K562 (cell line): ENCODE results near the gene EIF2S3. TPM values are rescaled to one million over a fixed set of nuclear protein-coding genes. Genes with fewer than 3 reads are reported as not detected.

Experiments
- ARHGAP35 ChIP-seq: fragments of 450-650 bp; IDR thresholded peaks from 2 replicates; pipeline ENCODE4 v1.6.1; 2018; ENCODE audit not compliant: partially characterized antibody
- CGGBP1 ChIP-seq: fragments of 250-450 bp; sonication (Bioruptor Pico); IDR thresholded peaks from 2 replicates; pipeline ENCODE4 v1.9.0; 2021; ENCODE audit warnings: mild to moderate bottlenecking
- CHD4 ChIP-seq: fragments of 200-600 bp; sonication (generic); IDR thresholded peaks from 3 replicates; pipeline ENCODE4 v1.6.1; 2012; ENCODE audit warnings: low read depth, mild to moderate bottlenecking, mixed read lengths, low read length, inconsistent platforms; ENCODE audit not compliant: insufficient read depth, insufficient replicate concordance, poor library complexity, severe bottlenecking
- HBP1 ChIP-seq: fragments of 450-650 bp; formaldehyde crosslinking; IDR thresholded peaks from 2 replicates; pipeline ENCODE4 v1.4.0; 2022; ENCODE audit warnings: missing genetic modification characterization
- HES1 ChIP-seq: fragments of 450-650 bp; IDR thresholded peaks from 2 replicates; pipeline ENCODE4 v1.6.1; 2016; ENCODE audit warnings: low read depth, mild to moderate bottlenecking, moderate library complexity
- MBD1 ChIP-seq: fragments of 250-450 bp; sonication (Bioruptor Pico); IDR thresholded peaks from 2 replicates; pipeline ENCODE4 v1.8.0; 2022; ENCODE audit warnings: inconsistent platforms
- MLX ChIP-seq, 2 experiments: fragments of 450-650 bp in 1 of 2; sonication (generic) in 1 of 2; formaldehyde crosslinking; conservative IDR thresholded peaks; 2 replicates each; pipeline versions ENCODE4 v1.4.0 to v1.8.1; 2020 to 2022; ENCODE audit warnings: mild to moderate bottlenecking in 1 of 2, missing genetic modification reagents in 1 of 2
- MTF1 ChIP-seq: fragments of 250-450 bp; sonication (Bioruptor Pico); IDR thresholded peaks from 2 replicates; pipeline ENCODE4 v1.9.0; 2021; ENCODE audit warnings: moderate library complexity, mild to moderate bottlenecking, inconsistent platforms, borderline replicate concordance
- PCBP2 ChIP-seq: fragments of 200-400 bp; formaldehyde crosslinking; IDR thresholded peaks from 2 replicates; pipeline ENCODE4 v1.6.1; 2018; ENCODE audit warnings: low read length, low read depth, mild to moderate bottlenecking, moderate library complexity; ENCODE audit not compliant: poor library complexity, severe bottlenecking
- PML ChIP-seq: IDR thresholded peaks from 2 replicates; pipeline ENCODE4 v1.6.1; 2012; ENCODE audit warnings: low read length, inconsistent platforms
- RFX5 ChIP-seq: IDR thresholded peaks from 2 replicates; pipeline ENCODE4 v1.6.1; 2011; ENCODE audit warnings: low read depth, mild to moderate bottlenecking, improper control_type of control experiment, low read length
- SMAD3 ChIP-seq: fragments of 450-650 bp; formaldehyde crosslinking; conservative IDR thresholded peaks from 2 replicates; pipeline ENCODE4 v1.4.0; 2020; ENCODE audit warnings: mild to moderate bottlenecking
- SMAD4 ChIP-seq: fragments of 250-450 bp; sonication (Bioruptor Pico); conservative IDR thresholded peaks from 2 replicates; pipeline ENCODE4 v1.8.0; 2021; ENCODE audit warnings: inconsistent platforms, mild to moderate bottlenecking, moderate library complexity
- ZBTB34 ChIP-seq: fragments of 250-450 bp; sonication (Bioruptor Pico); IDR thresholded peaks from 2 replicates; pipeline ENCODE4 v1.8.0; 2021; ENCODE audit warnings: mild to moderate bottlenecking, moderate library complexity
- ZNF449 ChIP-seq: fragments of 250-450 bp; sonication (Bioruptor Pico); IDR thresholded peaks from 2 replicates; pipeline ENCODE4 v1.8.0; 2022; ENCODE audit warnings: moderate library complexity, mild to moderate bottlenecking, inconsistent platforms
- ZNF584 ChIP-seq: fragments of 200-800 bp; sonication (Bioruptor generic); IDR thresholded peaks from 2 replicates; pipeline ENCODE4 v1.6.1; 2016; ENCODE audit warnings: low read depth, mild to moderate bottlenecking, missing genetic modification characterization, missing compliant biosample characterization
- ZNF644 ChIP-seq: fragments of 200-800 bp; sonication (Bioruptor generic); IDR thresholded peaks from 2 replicates; pipeline ENCODE4 v1.6.1; 2016; ENCODE audit warnings: low read depth, missing genetic modification characterization, missing compliant biosample characterization
- ZNF707 ChIP-seq: fragments of 250-450 bp; sonication (Bioruptor Pico); conservative IDR thresholded peaks from 2 replicates; pipeline ENCODE4 v1.8.0; 2022; ENCODE audit warnings: inconsistent platforms, mild to moderate bottlenecking, moderate library complexity
- polyA plus RNA-seq, 8 experiments: library from polyadenylated mRNA; depleted of rRNA in 4 of 8; stranded (reverse) in 5 of 8; unstranded in 3 of 8; fragments of >200 nt; fragmentation: Nextera tagmentation in 2 of 8; fragmentation: Illumina TruSeq in 1 of 8; extraction: Ambion mirVana in 2 of 8; extraction: Trizol in 1 of 8; gene quantifications; 2 replicates each; pipeline versions ENCODE4 v1.2.1 to v1.2.3, GENCODE V29; 2011 to 2014; ENCODE audit warnings: inconsistent platforms in 1 of 8, missing spikeins in 1 of 8
- total RNA-seq, 7 experiments: library from RNA; depleted of rRNA in 6 of 7; stranded (reverse); fragments of >200 nt in 6 of 7; fragmentation: Illumina TruSeq in 2 of 7; extraction: Trizol in 2 of 7; gene quantifications; 2 replicates each; pipeline versions ENCODE4 v1.2.1 to v1.2.3, GENCODE V29; 2011 to 2021; ENCODE audit warnings: low replicate concordance in 1 of 7

EIF2S3 gene
- total and polyA plus RNA-seq, 9 of the 15 experiments (the other 6 are each of a cell fraction or from before 2014, with no cell fraction given): 148 to 439 (median 275) TPM

GRCh38 chrX:24024819-24025740, 29.7 kb upstream of the EIF2S3 start (continued):
- TF ChIP-seq MLX (CRISPR knock-in tag; conservative IDR thresholded peaks at IDR 0.05) (no peak), ZNF449 (CRISPR knock-in tag) (no peak), CHD4 (no peak), ZNF707 (CRISPR knock-in tag) (no peak), ARHGAP35 (no peak), PML (peak; percentile 68), CGGBP1 (CRISPR knock-in tag) (no peak), RFX5 (no peak), MBD1 (CRISPR knock-in tag) (no peak), ZBTB34 (no peak), SMAD4 (CRISPR knock-in tag) (no peak; the same call in 1 of the 2 replicates), MTF1 (CRISPR knock-in tag) (no peak), ZNF584 (CRISPR knock-in tag) (no peak), SMAD3 (CRISPR knock-in tag) (no peak), PCBP2 (peak; percentile 91), ZNF644 (tag) (no peak; the same call in 1 of the 2 replicates), HBP1 (CRISPR knock-in tag) (no peak), HES1 (no peak)
